Hepatocyte (in vitro differentiated cells): ENCODE data around the gene VEPH1. TPM values are rescaled to one million over a fixed set of nuclear protein-coding genes. Genes with fewer than 3 reads are reported as not detected.

Source experiments
- DNase-seq: peaks from one replicate; pipeline ENCODE4 v3.0.0-alpha.2; 2016; ENCODE audit warnings: low spot score
- H2AFZ ChIP-seq: fragments of 200-600 bp; sonication (generic); 2 replicates; pipeline ENCODE4 v1.6.0; 2016; ENCODE audit warnings: antibody characterized with exemption, mild to moderate bottlenecking
- H3K27ac ChIP-seq: fragments of 200-600 bp; sonication (generic); 2 replicates; pipeline ENCODE4 v1.5.1; 2016; ENCODE audit warnings: mild to moderate bottlenecking
- H3K27me3 ChIP-seq: fragments of 200-600 bp; sonication (generic); 2 replicates; pipeline ENCODE4 v1.6.1; 2016
- H3K36me3 ChIP-seq: fragments of 200-600 bp; sonication (generic); replicated peaks from 2 replicates; pipeline ENCODE4 v1.5.1; 2016; ENCODE audit warnings: low read depth; ENCODE audit not compliant: insufficient read depth
- H3K4me1 ChIP-seq: fragments of 200-600 bp; sonication (generic); 2 replicates; pipeline ENCODE4 v1.5.1; 2016; ENCODE audit warnings: mild to moderate bottlenecking, moderate library complexity; ENCODE audit not compliant: insufficient read depth
- H3K4me2 ChIP-seq: fragments of 200-600 bp; sonication (generic); 2 replicates; pipeline ENCODE4 v1.6.0; 2016
- H3K4me3 ChIP-seq: fragments of 200-600 bp; sonication (generic); 2 replicates; pipeline ENCODE4 v1.5.1; 2016; ENCODE audit warnings: mild to moderate bottlenecking
- H3K79me2 ChIP-seq: fragments of 200-600 bp; sonication (generic); 2 replicates; pipeline ENCODE4 v1.6.0; 2017; ENCODE audit warnings: mild to moderate bottlenecking
- H3K9me2 ChIP-seq: fragments of 200-600 bp; sonication (generic); replicated peaks from 2 replicates; pipeline ENCODE4 v1.6.0; 2017; ENCODE audit warnings: mild to moderate bottlenecking; ENCODE audit not compliant: insufficient read depth
- H3K9me3 ChIP-seq: fragments of 200-600 bp; sonication (generic); 2 replicates; pipeline ENCODE4 v1.5.1; 2016; ENCODE audit warnings: low read depth, mild to moderate bottlenecking
- H4K20me1 ChIP-seq: fragments of 200-600 bp; sonication (generic); 2 replicates; pipeline ENCODE4 v1.6.0; 2016; ENCODE audit warnings: mild to moderate bottlenecking; ENCODE audit not compliant: insufficient read depth, poor library complexity, severe bottlenecking
- EZH2 ChIP-seq: fragments of 200-600 bp; sonication (generic); IDR thresholded peaks from 2 replicates; pipeline ENCODE4 v1.6.1; 2016; ENCODE audit warnings: antibody characterized with exemption, mild to moderate bottlenecking, borderline replicate concordance
- EZH2phosphoT487 ChIP-seq: fragments of 200-600 bp; sonication (generic); IDR thresholded peaks from one replicate; pipeline ENCODE4 v1.6.1; 2018; ENCODE audit warnings: antibody characterized with exemption, mild to moderate bottlenecking, low read depth, moderate library complexity; ENCODE audit not compliant: unreplicated experiment, severe bottlenecking
- WGBS: methylation state at CpG from one replicate; pipeline ENCODE4 v1.1.6; 2016; ENCODE audit warnings: low lambda C conversion rate; ENCODE audit errors: missing lambda C conversion rate; 5-methylcytosine and 5-hydroxymethylcytosine counted together
- polyA plus RNA-seq: library from polyadenylated mRNA; unstranded; fragments of >200 nt; fragmentation: Nextera tagmentation; extraction: Ambion mirVana; gene quantifications from 2 replicates; pipeline ENCODE4 v1.2.1, GENCODE V29; 2016
- total RNA-seq: library from RNA; depleted of rRNA; stranded (reverse); fragments of >200 nt; gene quantifications from 2 replicates; pipeline ENCODE4 v1.2.3, GENCODE V29; 2014
- TF ChIP-seq, protein P1 (sequence below): fragments of 200-600 bp; sonication (generic); IDR thresholded peaks from 2 replicates; pipeline ENCODE4 v1.5.1; 2016; ENCODE audit warnings: antibody characterized with exemption, mild to moderate bottlenecking; ENCODE audit not compliant: poor library complexity

The VEPH1 gene
- total and polyA plus RNA-seq, 2 experiments from 2014 or later: 2.5 to 4.7 TPM

- Histone ChIP-seq H3K4me3 (no peak overlapping the region), H3K36me3 (no peaks in the 10 kb centered on the region), H3K4me2 (no peak overlapping the region), H3K79me2 (no peaks in the 10 kb centered on the region), H3K27me3 (no peaks in the 10 kb centered on the region), H3K4me1 (no peaks in the 10 kb centered on the region), H3K27ac (no peak overlapping the region), H2AFZ (no peak overlapping the region), H3K9me2 (no peaks in the 10 kb centered on the region), H3K9me3 (no peaks in the 10 kb centered on the region), H4K20me1 (no peaks in the 10 kb centered on the region)
- no peak for DNase-seq
- 53% methylated on average over 4 of the region's 4 CpGs for WGBS
- TF ChIP-seq, protein P1, sequence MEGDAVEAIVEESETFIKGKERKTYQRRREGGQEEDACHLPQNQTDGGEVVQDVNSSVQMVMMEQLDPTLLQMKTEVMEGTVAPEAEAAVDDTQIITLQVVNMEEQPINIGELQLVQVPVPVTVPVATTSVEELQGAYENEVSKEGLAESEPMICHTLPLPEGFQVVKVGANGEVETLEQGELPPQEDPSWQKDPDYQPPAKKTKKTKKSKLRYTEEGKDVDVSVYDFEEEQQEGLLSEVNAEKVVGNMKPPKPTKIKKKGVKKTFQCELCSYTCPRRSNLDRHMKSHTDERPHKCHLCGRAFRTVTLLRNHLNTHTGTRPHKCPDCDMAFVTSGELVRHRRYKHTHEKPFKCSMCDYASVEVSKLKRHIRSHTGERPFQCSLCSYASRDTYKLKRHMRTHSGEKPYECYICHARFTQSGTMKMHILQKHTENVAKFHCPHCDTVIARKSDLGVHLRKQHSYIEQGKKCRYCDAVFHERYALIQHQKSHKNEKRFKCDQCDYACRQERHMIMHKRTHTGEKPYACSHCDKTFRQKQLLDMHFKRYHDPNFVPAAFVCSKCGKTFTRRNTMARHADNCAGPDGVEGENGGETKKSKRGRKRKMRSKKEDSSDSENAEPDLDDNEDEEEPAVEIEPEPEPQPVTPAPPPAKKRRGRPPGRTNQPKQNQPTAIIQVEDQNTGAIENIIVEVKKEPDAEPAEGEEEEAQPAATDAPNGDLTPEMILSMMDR: no peak
- TF ChIP-seq EZH2phosphoT487 (no peak), EZH2 (no peak)
Measured at GRCh38 chr3:157369727-157370421, 133.3 kb downstream of the VEPH1 start.

- Histone ChIP-seq H3K9me2 (no peaks in the 10 kb centered on the region), H2AFZ (no peak overlapping the region), H3K36me3 (no peaks in the 10 kb centered on the region), H3K9me3 (no peaks in the 10 kb centered on the region), H4K20me1 (no peaks in the 10 kb centered on the region), H3K27ac (no peak overlapping the region), H3K4me3 (no peak overlapping the region), H3K4me2 (no peak overlapping the region), H3K4me1 (no peaks in the 10 kb centered on the region), H3K27me3 (no peaks in the 10 kb centered on the region), H3K79me2 (no peaks in the 10 kb centered on the region)
- no peak for DNase-seq
- TF ChIP-seq EZH2phosphoT487 (no peak), EZH2 (no peak)
- TF ChIP-seq, protein P1: no peak
- WGBS: 81% methylated on average over 3 of the region's 3 CpGs
Measured at GRCh38 chr3:157368171-157368570, 135.0 kb downstream of the VEPH1 start.

DNA sequence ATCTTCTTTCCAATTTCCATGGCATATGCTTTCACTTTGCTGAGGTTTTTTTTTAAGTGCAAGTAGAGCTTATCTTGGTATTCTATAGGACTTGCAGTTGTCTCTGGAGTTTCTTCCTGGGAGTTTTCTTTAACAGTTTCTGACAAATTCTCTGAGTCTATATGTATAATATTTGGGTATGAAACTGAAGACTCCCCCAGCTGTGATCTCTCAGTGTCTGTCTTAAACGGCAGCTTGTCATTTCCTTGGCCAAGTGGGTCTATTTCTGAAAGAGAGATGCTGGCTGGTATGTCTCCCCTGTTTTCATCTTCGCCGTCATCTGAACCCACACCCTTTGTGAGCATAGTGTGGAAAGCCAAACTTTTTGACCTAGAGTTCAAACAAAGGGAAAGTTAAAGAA lies 139.8 kb downstream of the VEPH1 start:
- no peak overlapping the region for H3K4me2 ChIP-seq
- H3K27me3 ChIP-seq: no peaks in the 10 kb centered on the region
- H3K79me2 ChIP-seq: no peaks in the 10 kb centered on the region
- no peaks in the 10 kb centered on the region for H3K9me2 ChIP-seq
- H3K27ac ChIP-seq: no peak overlapping the region
- no peaks in the 10 kb centered on the region for H4K20me1 ChIP-seq
- no peak for TF ChIP-seq EZH2phosphoT487
- no peak overlapping the region for H2AFZ ChIP-seq
- H3K9me3 ChIP-seq: no peaks in the 10 kb centered on the region
- H3K4me3 ChIP-seq: no peak overlapping the region
- DNase-seq: no peak
- H3K36me3 ChIP-seq: no peaks in the 10 kb centered on the region
- WGBS: 82% methylated on average over 3 of the region's 3 CpGs
- no peaks in the 10 kb centered on the region for H3K4me1 ChIP-seq

- WGBS: 81% methylated on average over 2 of the region's 2 CpGs
- H3K79me2 ChIP-seq: no peaks in the 10 kb centered on the region
- H3K36me3 ChIP-seq: no peaks in the 10 kb centered on the region
- no peak overlapping the region for H3K4me2 ChIP-seq
- H4K20me1 ChIP-seq: no peaks in the 10 kb centered on the region
- H3K9me3 ChIP-seq: no peaks in the 10 kb centered on the region
- no peak for TF ChIP-seq EZH2phosphoT487
- DNase-seq: no peak
- H3K9me2 ChIP-seq: no peaks in the 10 kb centered on the region
- H2AFZ ChIP-seq: no peak overlapping the region
- H3K4me3 ChIP-seq: no peak overlapping the region
- no peaks in the 10 kb centered on the region for H3K4me1 ChIP-seq
- no peaks in the 10 kb centered on the region for H3K27me3 ChIP-seq
- no peak overlapping the region for H3K27ac ChIP-seq
Measured at GRCh38 chr3:157362348-157362747, 140.9 kb downstream of the VEPH1 start.
